AG08395 (cell line): ENCODE data around the gene ZNF23.

ENCODE experiments used
- DNase-seq: peaks from one replicate; pipeline ENCODE4 v3.0.0; 2012; ENCODE audit warnings: mixed read lengths, low spot score

ZNF23 gene

GRCh38 chr16:71426069-71426879 is 35.8 kb downstream of the ZNF23 start:
- DNase-seq = peak; percentile 45

- no peak for DNase-seq
Measured at GRCh38 chr16:71425746-71426068, 36.3 kb downstream of the ZNF23 start.

- no peak for DNase-seq
Measured at GRCh38 chr16:71424626-71425025, 37.4 kb downstream of the ZNF23 start.

GRCh38 chr16:71423865-71424264 is 38.2 kb downstream of the ZNF23 start:
- DNase-seq = no peak

- no peak for DNase-seq
Measured at GRCh38 chr16:71423016-71423415, 39.0 kb downstream of the ZNF23 start.

- no peak for DNase-seq
Measured at GRCh38 chr16:71421911-71422310, 40.1 kb downstream of the ZNF23 start.

- no peak for DNase-seq
Measured at GRCh38 chr16:71414038-71414437, 48.0 kb downstream of the ZNF23 start.

GRCh38 chr16:71413341-71413740 is 48.7 kb downstream of the ZNF23 start:
- DNase-seq = no peak

GRCh38 chr16:71412270-71413160 is 49.5 kb downstream of the ZNF23 start:
- peak; percentile 89 for DNase-seq

GRCh38 chr16:71410146-71410545 is 51.9 kb downstream of the ZNF23 start:
- DNase-seq = no peak

- no peak for DNase-seq
Measured at GRCh38 chr16:71409011-71409775, 52.9 kb downstream of the ZNF23 start.

- DNase-seq = no peak
Measured at GRCh38 chr16:71408536-71408935, 53.5 kb downstream of the ZNF23 start.

GRCh38 chr16:71407731-71408130 is 54.3 kb downstream of the ZNF23 start:
- DNase-seq = no peak

GRCh38 chr16:71406724-71407123 is 55.3 kb downstream of the ZNF23 start:
- DNase-seq = no peak

GRCh38 chr16:71406316-71406715 is 55.7 kb downstream of the ZNF23 start:
- DNase-seq = no peak

GRCh38 chr16:71404364-71404763 is 57.7 kb downstream of the ZNF23 start:
- DNase-seq = no peak

- DNase-seq = no peak
Measured at GRCh38 chr16:71402674-71403073, 59.4 kb downstream of the ZNF23 start.

GRCh38 chr16:71402007-71402406 is 60.0 kb downstream of the ZNF23 start:
- DNase-seq = no peak

GRCh38 chr16:71399801-71400563 is 62.1 kb downstream of the ZNF23 start:
- no peak for DNase-seq
